Transverse colon (tissue), 4 donors: Measurements from ENCODE around the gene CPZ. TPM values are rescaled to one million over a fixed set of nuclear protein-coding genes. Genes with fewer than 3 reads are reported as not detected.

Experiments used
- DNase-seq: peaks from one replicate; pipeline ENCODE4 v3.0.0-alpha.2; 2019
- H3K27ac ChIP-seq, 4 donors: fragments of 200-600 bp; sonication (generic); 2 replicates each; pipeline ENCODE4 v1.5.1; 2016 to 2018; ENCODE audit warnings: inconsistent platforms in 4 of 4
- H3K27me3 ChIP-seq: fragments of 200-600 bp; sonication (generic); 2 replicates; pipeline ENCODE4 v1.5.1; 2017; ENCODE audit warnings: inconsistent platforms
- H3K36me3 ChIP-seq, 4 donors: fragments of 200-600 bp; sonication (generic); 2 replicates each; pipeline ENCODE4 v1.5.1; 2017 to 2019; ENCODE audit warnings: inconsistent platforms in 4 of 4
- H3K4me1 ChIP-seq, 4 donors: fragments of 200-600 bp; sonication (generic); 2 replicates each; pipeline ENCODE4 v1.5.1; 2017 to 2020; ENCODE audit warnings: inconsistent platforms in 4 of 4
- H3K4me3 ChIP-seq, 4 donors: fragments of 200-600 bp; sonication (generic); 1 replicate in 1 of 4; 2 replicates in 3 of 4; pipeline versions ENCODE4 v1.5.1 to v1.6.1; 2017 to 2019; ENCODE audit warnings: inconsistent platforms in 4 of 4
- H3K9me3 ChIP-seq, 2 donors: fragments of 200-600 bp; sonication (generic); 2 replicates each; pipeline ENCODE4 v1.5.1; 2017 to 2019; ENCODE audit warnings: inconsistent platforms in 2 of 2
- EP300 ChIP-seq: sonication (generic); formaldehyde crosslinking; IDR thresholded peaks from one replicate; pipeline ENCODE4 v1.6.1; 2017; ENCODE audit warnings: antibody characterized with exemption, low read depth
- POLR2A ChIP-seq: fragments of 450-650 bp; IDR thresholded peaks from one replicate; pipeline ENCODE4 v1.6.1; 2016; ENCODE audit warnings: antibody characterized with exemption, mild to moderate bottlenecking, moderate library complexity
- POLR2AphosphoS5 ChIP-seq, 3 donors: sonication (generic); formaldehyde crosslinking; IDR thresholded peaks; one replicate each; pipeline ENCODE4 v1.6.1; 2016; ENCODE audit warnings: antibody characterized with exemption in 3 of 3
- WGBS, 2 donors: methylation state at CpG; one replicate each; pipeline ENCODE4 v1.1.5; 2018; ENCODE audit warnings: low coverage in 1 of 2; 5-methylcytosine and 5-hydroxymethylcytosine counted together
- in situ Hi-C, 4 donors: fragments of 200-750 bp; cut with MboI; loops; one replicate each; pipeline versions ENCODE4 v1.15.0 to v1.15.1; 2017; ENCODE audit warnings: low sequenced_read_pairs in 3 of 4, low pct_ligation_motif_present in 1 of 4, low pct_unique_long_range_greater_than_20kb in 1 of 4
- intact Hi-C: fragments of 100-400 bp; cut with DNase I; formaldehyde crosslinking; loops from one replicate; pipeline ENCODE4 v1.15.1; 2023; ENCODE audit warnings: low total_unique reads
- total RNA-seq, 4 donors: library from RNA; depleted of rRNA; stranded (reverse); fragments of >200 nt; gene quantifications; one replicate each; pipeline ENCODE4 v1.1.0, GENCODE V29; 2016
- TF ChIP-seq, protein P1 (sequence below), 5 experiments: fragments of 200-600 bp in 3 of 5; fragments of 450-650 bp in 2 of 5; sonication (generic) in 3 of 5; IDR thresholded peaks; 1 replicate in 2 of 5; 2 replicates in 3 of 5; pipeline ENCODE4 v1.5.1; 2016 to 2017; ENCODE audit warnings: antibody characterized with exemption in 5 of 5, inconsistent platforms in 3 of 5, mild to moderate bottlenecking in 2 of 5, moderate library complexity in 1 of 5

The CPZ gene
- total RNA-seq, 4 donors from 2014 or later = 0.96 to 2.1 TPM; not detected in 2

DNA sequence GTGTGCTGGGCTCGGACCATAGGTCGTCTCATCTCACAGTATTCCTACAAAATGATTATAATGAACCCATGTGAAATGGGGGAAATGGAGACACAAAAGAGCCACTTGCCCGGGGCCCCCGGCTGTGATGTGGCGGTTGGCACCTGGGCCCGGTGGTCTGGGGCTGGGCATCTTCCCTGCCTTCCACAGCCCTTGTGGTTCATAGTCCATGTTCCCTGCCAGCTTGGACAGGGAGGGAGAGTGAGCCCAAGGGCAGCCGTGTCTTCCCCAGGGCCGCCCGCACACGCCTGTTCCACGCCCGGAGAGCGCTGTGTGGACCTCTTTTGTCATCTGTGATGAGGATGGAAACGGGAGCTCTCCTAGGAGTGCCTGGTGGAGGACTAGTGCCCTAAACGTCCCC is 5.2 kb downstream of the CPZ start:
- intact Hi-C loops (no loop called here), in situ Hi-C loops (loop anchor here in 3 of 4 donors (10.0 to 25.0 kb wide), 3 partner anchors 133 to 360 kb away; no protein-coding TSS in a partner anchor)
- Histone ChIP-seq H3K36me3 (no peaks in the 10 kb centered on the region), H3K4me3 (no peak overlapping the region), H3K27me3 (peaks cover 16% of the 10 kb centered on the region), H3K9me3 (no peaks in the 10 kb centered on the region), H3K4me1 (no peaks in the 10 kb centered on the region), H3K27ac (no peak overlapping the region)
- DNase-seq = no peak
- 80 to 87% methylated on average over 7 to 15 of the region's 15 CpGs for WGBS, 2 donors
- TF ChIP-seq POLR2A = no peak
- TF ChIP-seq, protein P1, sequence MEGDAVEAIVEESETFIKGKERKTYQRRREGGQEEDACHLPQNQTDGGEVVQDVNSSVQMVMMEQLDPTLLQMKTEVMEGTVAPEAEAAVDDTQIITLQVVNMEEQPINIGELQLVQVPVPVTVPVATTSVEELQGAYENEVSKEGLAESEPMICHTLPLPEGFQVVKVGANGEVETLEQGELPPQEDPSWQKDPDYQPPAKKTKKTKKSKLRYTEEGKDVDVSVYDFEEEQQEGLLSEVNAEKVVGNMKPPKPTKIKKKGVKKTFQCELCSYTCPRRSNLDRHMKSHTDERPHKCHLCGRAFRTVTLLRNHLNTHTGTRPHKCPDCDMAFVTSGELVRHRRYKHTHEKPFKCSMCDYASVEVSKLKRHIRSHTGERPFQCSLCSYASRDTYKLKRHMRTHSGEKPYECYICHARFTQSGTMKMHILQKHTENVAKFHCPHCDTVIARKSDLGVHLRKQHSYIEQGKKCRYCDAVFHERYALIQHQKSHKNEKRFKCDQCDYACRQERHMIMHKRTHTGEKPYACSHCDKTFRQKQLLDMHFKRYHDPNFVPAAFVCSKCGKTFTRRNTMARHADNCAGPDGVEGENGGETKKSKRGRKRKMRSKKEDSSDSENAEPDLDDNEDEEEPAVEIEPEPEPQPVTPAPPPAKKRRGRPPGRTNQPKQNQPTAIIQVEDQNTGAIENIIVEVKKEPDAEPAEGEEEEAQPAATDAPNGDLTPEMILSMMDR (IDR thresholded peaks at IDR 0.05) = no peak
- TF ChIP-seq EP300 = no peak
- TF ChIP-seq POLR2AphosphoS5 (IDR thresholded peaks at IDR 0.05) = no peak

DNA sequence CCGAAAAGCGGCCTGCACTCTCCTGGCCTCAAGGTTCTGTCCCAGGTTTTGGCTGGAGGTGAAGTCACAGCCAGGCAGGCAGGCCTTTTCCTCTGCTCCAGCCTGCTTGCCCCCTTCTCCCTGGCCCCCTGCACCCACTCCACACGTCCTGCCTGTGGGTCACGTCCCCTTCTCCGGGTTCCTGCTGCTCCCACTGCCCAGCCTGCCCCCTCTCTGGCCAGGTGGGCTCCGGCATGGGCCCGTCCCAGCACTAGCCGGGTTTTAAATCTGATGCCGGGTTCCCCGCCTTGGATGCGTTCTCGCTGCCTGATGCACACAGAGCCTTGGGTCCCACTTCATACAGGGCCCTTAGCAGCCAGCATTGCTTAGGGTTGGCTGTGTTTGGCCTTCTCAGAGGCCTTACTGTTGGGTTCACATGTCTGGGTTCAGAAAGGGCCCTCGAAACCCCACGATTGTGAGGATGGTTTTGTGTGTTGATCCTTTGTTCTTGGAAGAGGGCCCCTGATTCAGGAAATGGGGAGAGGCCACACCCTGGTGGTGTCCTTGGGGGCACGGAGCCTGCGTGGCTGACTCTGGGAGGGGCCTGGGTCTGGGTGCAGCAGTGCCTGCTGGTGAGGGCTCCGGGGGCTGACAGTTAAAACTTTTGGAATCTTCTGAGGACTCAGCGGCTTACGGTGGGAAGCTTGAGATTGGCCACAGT is 6.0 kb downstream of the CPZ start:
- in situ Hi-C loops (loop anchor here in 3 of 4 donors (10.0 to 25.0 kb wide), 3 partner anchors 134 to 361 kb away; no protein-coding TSS in a partner anchor), intact Hi-C loops (no loop called here)
- DNase-seq = no peak
- no peaks in the 10 kb centered on the region for H3K4me1 ChIP-seq
- WGBS, 2 donors = 73% methylated on average over 19 of the region's 19 CpGs; no CpG with 5 or more reads in 1 of the 2 donors
- H3K36me3 ChIP-seq = no peaks in the 10 kb centered on the region
- no peaks in the 10 kb centered on the region for H3K9me3 ChIP-seq
- H3K27me3 ChIP-seq = peaks cover 8% of the 10 kb centered on the region
- TF ChIP-seq, protein P1 (IDR thresholded peaks at IDR 0.05) = no peak
- TF ChIP-seq EP300 (no peak), POLR2A (no peak), POLR2AphosphoS5 (IDR thresholded peaks at IDR 0.05) (no peak)
- H3K27ac ChIP-seq = no peak overlapping the region
- H3K4me3 ChIP-seq = no peak overlapping the region

DNA sequence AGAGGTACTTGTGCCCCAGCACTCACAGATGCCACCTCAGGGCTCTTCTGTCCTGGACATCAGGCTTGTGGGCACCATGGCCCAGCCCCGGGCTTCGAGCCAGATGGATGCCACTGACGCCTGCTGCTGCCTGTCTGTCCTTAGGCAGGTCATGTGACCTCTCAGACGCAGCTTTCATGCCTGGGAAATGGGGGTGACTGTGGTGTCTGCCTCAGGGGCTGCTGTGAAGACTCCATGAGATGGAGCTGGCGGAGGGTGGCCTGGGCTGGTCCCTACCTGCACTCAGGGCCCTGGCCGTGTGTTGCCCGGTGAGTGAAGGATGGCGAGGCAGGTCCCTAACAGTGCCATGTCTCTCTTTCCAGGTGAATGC is 6.5 kb downstream of the CPZ start:
- peaks cover 3% of the 10 kb centered on the region for H3K27me3 ChIP-seq
- H3K9me3 ChIP-seq = no peaks in the 10 kb centered on the region
- H3K4me3 ChIP-seq = no peak overlapping the region
- H3K36me3 ChIP-seq = no peaks in the 10 kb centered on the region
- intact Hi-C loops (no loop called here), in situ Hi-C loops (loop anchor here in 3 of 4 donors (10.0 to 25.0 kb wide), 3 partner anchors 134 to 362 kb away; no protein-coding TSS in a partner anchor)
- no peaks in the 10 kb centered on the region for H3K4me1 ChIP-seq
- H3K27ac ChIP-seq = no peak overlapping the region
- no peak for DNase-seq
- TF ChIP-seq, protein P1 (IDR thresholded peaks at IDR 0.05) = no peak
- TF ChIP-seq POLR2A = no peak
- WGBS, 2 donors = 89% methylated on average over 7 of the region's 8 CpGs; no CpG with 5 or more reads in 1 of the 2 donors

DNA sequence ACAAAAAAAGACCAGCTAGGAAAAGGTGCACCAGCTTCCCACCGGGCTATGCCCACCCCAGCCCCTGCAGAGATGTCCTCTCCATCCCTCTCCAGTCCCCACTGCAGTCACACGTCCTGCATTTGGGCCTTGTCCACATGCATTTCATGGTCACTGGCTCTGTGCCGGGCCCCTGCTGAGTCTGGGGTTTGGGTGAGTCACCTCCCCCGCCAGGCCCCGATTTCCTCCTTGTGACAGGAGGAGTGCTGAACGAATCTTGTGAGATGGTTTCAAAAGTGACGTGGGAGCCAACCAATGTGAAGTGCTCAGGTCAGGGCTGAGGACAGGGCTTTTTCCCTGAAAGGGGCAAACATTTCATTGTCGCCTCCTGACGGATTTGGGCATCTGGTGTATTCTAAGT is 7.1 kb downstream of the CPZ start:
- Histone ChIP-seq H3K27me3 (no peaks in the 10 kb centered on the region), H3K27ac (no peak overlapping the region), H3K36me3 (no peaks in the 10 kb centered on the region), H3K4me3 (no peak overlapping the region), H3K4me1 (no peaks in the 10 kb centered on the region), H3K9me3 (no peaks in the 10 kb centered on the region)
- no peak for TF ChIP-seq POLR2AphosphoS5 (IDR thresholded peaks at IDR 0.05)
- no peak for DNase-seq
- in situ Hi-C loops = loop anchor here in 3 of 4 donors (10.0 to 25.0 kb wide), 3 partner anchors 135 to 362 kb away; no protein-coding TSS in a partner anchor
- intact Hi-C loops = loop anchor here (10.0 kb wide), 1 partner anchor 315 kb away; no protein-coding TSS in a partner anchor
- 54 to 57% methylated on average over 7 to 9 of the region's 9 CpGs for WGBS, 2 donors
